Activated T-cell treated with anti-CD3 and anti-CD28 coated beads, Interleukin-2, amount 50 U/mL, for 72 hours (primary cell): ENCODE measurements around the gene RMI2. TPM values are rescaled to one million over a fixed set of nuclear protein-coding genes. Genes with fewer than 3 reads are reported as not detected.
A peak's percentile ranks its signal among the peaks of the same experiment; 100 is the strongest.
"Not testable (repeated sequence)": the region's sequence is repeated elsewhere in the genome, so short reads cannot be mapped to it uniquely, and the experiment has no call there.

Source experiments
- ATAC-seq, 2 donors: fragments of 150-1000 bp; cut with Tn5 transposase; replicated peaks in 1 of 2; 2 replicates each; pipeline ENCODE4 v1.10.0; 2021; ENCODE audit warnings: moderate library complexity in 2 of 2, mild to moderate bottlenecking in 1 of 2
- DNase-seq, 2 donors: peaks; one replicate each; pipeline ENCODE4 v3.0.0; 2021 to 2022; ENCODE audit warnings: mixed read lengths in 1 of 2
- H3K27ac Mint-ChIP-seq: one replicate; pipeline ENCODE4 v1.8.0; 2022; ENCODE audit warnings: mild to moderate bottlenecking, moderate library complexity, mixed read lengths
- H3K27me3 Mint-ChIP-seq: one replicate; pipeline ENCODE4 v1.8.0; 2022; ENCODE audit warnings: low read depth, mixed read lengths
- H3K36me3 Mint-ChIP-seq, 2 donors: one replicate each; pipeline ENCODE4 v1.8.0; 2022; ENCODE audit warnings: mixed read lengths in 2 of 2, mild to moderate bottlenecking in 1 of 2; ENCODE audit not compliant: insufficient read depth in 2 of 2
- H3K4me1 Mint-ChIP-seq: one replicate; pipeline ENCODE4 v1.8.0; 2022; ENCODE audit warnings: low read depth, mixed read lengths
- H3K4me3 Mint-ChIP-seq, 2 donors: one replicate each; pipeline ENCODE4 v1.8.0; 2022; ENCODE audit warnings: mild to moderate bottlenecking in 2 of 2, mixed read lengths in 2 of 2, moderate library complexity in 2 of 2
- H3K9me3 Mint-ChIP-seq, 2 donors: one replicate each; pipeline ENCODE4 v1.8.0; 2022; ENCODE audit warnings: mixed read lengths in 2 of 2
- total RNA-seq, 2 donors: library from RNA; stranded (reverse); gene quantifications; one replicate each; pipeline ENCODE4 v1.2.3, GENCODE V29; 2022

RMI2 gene
- total RNA-seq: 100 to 1,000 TPM; 105 to 119 TPM

DNA sequence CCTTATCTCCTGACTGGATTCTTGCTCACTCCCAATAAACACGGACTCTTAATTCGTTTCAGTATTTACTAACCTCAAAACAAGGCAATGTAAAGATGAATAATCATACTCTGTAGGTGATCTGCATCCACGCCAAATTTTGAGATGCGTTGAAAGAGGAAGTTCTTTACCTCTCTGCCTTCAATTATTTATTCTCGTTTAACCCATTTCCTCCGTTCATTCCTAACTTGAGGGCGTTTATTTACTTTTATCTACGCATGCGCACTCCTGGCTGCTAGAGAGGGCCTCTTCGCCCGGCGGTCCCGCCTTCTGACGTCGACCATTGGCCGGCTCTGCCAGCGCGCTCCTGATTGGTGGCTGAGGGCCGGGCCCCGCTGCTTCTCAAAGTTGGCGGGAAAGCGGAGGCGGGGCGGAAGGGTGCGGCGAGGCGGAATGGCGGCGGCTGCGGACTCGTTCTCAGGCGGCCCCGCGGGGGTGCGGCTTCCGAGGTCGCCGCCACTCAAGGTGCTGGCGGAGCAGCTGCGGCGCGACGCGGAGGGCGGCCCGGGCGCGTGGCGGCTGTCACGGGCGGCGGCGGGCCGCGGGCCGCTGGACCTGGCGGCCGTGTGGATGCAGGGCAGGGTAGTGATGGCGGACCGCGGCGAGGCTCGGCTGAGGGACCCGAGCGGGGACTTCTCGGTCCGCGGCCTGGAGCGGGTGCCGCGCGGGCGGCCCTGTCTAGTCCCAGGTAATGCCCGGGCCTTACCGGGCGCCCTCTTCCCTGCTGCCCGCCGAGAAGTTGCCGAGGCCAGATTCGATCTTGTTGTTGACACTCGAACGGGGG lies at the start of gene RMI2:
TSS of gene RMI2 (plus strand) at position 420 of the 823 bp plus-strand sequence. CDS start at position 433, 13 bp downstream.
- ATAC-seq: peak; percentile 97 to 99
- H3K9me3 Mint-ChIP-seq: no peaks in the 10 kb centered on the region
- H3K36me3 Mint-ChIP-seq: peaks cover 7 to 13% of the 10 kb centered on the region in 2 donors
- peak; percentile 98 to 99 for DNase-seq
- H3K27ac Mint-ChIP-seq: peak within 1 kb of the TSS; percentile 96
- peak within 1 kb of the TSS; percentile 83 to 99 for H3K4me3 Mint-ChIP-seq
- no peaks in the 10 kb centered on the region for H3K27me3 Mint-ChIP-seq
- H3K4me1 Mint-ChIP-seq: peaks cover 67% of the 10 kb centered on the region

DNA sequence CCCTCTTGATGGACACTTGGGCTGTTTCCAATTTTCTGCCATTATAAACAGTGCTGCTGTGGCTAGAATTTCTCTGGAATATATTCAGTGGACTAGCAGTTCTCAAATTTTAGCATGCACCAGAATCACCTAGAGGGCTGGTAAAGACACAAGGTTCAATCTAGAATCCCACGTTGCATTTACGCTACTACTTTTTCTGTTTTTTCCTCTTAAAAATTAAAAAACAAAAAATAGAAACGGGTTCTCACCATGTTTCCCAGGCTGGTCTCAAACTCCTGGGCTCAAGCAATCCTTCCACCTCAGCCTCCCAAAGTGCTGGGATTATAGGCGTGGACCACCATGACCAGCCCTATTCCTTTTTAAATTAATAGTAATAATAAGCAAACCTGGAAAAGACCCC lies 49.6 kb upstream of the RMI2 start:
- Mint-ChIP-seq H3K27me3 (no peaks in the 10 kb centered on the region), H3K27ac (no peak overlapping the region), H3K4me3 (no peak overlapping the region), H3K4me1 (peaks cover 59% of the 10 kb centered on the region), H3K36me3 (no peaks in the 10 kb centered on the region), H3K9me3 (no peaks in the 10 kb centered on the region)
- ATAC-seq (no peak), DNase-seq (no peak)

DNA sequence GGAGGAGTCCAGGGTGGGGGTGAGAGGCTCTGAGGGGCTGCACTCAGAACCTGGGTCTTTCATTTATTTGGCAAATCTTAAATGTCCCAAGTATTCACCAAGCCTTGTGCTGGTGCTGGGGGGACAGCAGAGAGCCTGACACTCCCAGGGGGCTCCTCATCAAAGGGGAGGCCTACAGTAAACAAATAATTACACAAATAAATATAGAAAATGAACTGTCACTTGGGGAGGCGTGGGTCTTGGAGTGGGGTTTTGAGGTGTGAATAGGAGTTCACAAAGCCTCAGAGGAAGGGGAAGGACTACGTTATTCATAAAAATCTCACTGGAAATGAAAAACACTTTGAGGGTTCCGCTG lies 48.9 kb upstream of the RMI2 start:
- Mint-ChIP-seq H3K4me3 (no peak overlapping the region), H3K27ac (no peak overlapping the region), H3K36me3 (no peaks in the 10 kb centered on the region), H3K27me3 (no peaks in the 10 kb centered on the region), H3K4me1 (peaks cover 59% of the 10 kb centered on the region), H3K9me3 (no peaks in the 10 kb centered on the region)
- DNase-seq (no peak), ATAC-seq (no peak)

DNA sequence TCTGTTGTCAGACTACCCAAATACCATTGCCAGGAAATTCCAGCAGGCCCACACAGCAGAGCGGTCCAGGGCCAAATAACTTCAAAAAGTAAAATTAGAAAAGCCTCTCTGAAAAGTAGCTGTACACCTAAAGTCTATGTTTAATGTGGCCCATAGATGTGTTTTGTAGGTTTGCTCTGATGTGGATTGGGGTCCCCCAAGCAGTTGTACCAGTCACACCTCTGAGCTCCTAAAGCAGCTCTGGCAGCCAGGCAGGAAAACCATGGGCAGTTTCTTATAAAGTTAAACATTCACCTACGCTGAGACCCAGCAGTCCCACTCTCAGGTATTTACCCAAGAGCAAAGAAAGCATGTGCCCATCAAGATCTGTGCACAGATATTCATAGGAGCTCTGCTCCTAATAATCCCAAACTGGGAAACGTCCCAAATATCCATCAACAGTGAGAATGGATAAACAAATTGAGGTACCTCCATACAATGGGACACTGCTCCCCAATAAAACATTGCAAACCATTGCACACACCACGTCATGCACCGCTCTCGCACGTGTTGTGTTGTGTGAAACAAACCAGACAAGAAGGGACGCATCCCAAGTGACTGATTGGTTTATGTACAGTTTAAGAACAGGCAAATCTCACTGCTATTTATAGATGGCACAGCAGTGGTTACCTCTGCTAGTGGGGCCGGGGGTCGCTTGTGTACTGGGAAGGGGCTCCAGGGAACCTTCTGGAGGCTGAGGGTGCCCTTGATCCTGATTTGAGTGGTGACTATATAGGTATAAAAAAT lies 48.4 kb upstream of the RMI2 start:
- Mint-ChIP-seq H3K27me3 (no peaks in the 10 kb centered on the region), H3K4me3 (peak overlapping the region; percentile 69 to 70), H3K27ac (peak overlapping the region; percentile 70), H3K4me1 (peaks cover 59% of the 10 kb centered on the region), H3K36me3 (no peaks in the 10 kb centered on the region), H3K9me3 (no peaks in the 10 kb centered on the region)
- ATAC-seq (peak; percentile 18 to 24), DNase-seq (no peak)

DNA sequence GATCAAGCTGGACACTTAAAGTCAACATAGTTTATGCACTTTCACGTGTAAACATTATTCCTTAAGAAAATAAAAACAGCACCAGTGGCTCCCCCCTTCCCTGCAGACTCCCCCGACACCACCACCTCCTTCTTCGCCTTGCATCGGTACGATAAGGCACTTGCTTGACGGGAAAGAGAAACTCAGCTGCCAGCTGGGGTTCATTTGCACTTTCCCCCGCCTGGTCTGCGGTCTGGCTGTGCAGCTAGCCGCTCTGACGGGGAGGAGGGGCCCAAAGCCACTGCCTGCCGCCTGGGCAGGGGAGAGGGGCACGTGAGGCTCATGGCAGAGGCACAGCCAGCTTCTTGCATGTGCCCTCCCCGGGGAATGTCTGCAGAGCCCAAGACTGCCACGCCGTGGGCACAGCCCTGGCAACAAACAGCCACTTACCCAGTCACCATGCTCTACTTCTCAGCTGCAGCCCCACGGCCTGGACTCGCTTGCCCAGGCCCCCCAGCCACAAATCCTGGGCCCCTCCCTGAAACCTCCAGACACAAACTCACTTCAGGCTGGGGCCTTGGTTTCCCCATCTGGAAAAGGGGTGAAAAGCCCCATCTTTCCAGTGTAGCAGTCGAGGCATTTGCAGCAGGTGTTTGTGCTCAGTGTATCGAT lies 47.6 kb upstream of the RMI2 start:
- Mint-ChIP-seq H3K4me1 (peaks cover 59% of the 10 kb centered on the region), H3K4me3 (peak overlapping the region; percentile 69 to 70), H3K36me3 (no peaks in the 10 kb centered on the region), H3K27me3 (no peaks in the 10 kb centered on the region), H3K27ac (peak overlapping the region; percentile 70), H3K9me3 (no peaks in the 10 kb centered on the region)
- peak; percentile 77 to 85 for DNase-seq
- ATAC-seq: peak; percentile 94 to 95

DNA sequence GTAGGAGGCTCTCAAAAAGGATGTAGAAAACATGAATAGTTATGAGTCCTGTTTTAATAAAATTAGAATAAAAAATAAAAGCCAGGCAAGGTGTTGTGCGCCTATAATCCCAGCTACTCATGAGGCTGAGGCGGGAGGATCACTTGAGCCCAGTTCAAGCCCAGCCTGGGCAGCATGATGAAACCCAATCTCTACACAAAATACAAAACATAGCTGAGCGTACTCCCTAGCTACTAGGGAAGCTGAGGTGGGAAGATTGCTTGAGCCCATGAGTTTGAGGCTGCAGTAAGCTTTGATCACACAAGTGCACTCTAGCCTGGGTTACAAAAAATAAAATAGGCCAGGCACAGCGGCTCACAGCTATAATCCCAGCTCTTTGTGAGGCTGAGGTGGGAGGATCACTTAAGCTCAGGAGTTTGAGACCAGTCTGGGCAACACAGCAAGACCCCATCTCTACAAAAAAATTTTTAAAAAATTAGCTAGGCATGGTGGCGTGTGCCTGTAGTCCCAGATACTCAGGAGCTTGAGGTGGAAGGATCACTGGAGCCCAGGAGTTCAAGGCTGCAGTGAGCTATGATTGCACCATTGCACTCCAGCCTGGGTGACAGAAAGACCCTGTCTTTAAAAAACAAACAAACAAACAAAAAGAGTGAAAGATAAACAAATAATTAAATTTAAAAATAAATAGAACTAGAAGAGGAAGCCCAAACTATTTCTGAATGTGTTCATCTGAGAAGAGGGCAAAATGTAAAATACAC lies 46.9 kb upstream of the RMI2 start:
- ATAC-seq: no peak
- Mint-ChIP-seq H3K27me3 (no peaks in the 10 kb centered on the region), H3K27ac (no peak overlapping the region), H3K36me3 (no peaks in the 10 kb centered on the region), H3K4me3 (peak overlapping the region; percentile 69 to 70), H3K4me1 (peaks cover 53% of the 10 kb centered on the region), H3K9me3 (no peaks in the 10 kb centered on the region)
- no peak for DNase-seq

DNA sequence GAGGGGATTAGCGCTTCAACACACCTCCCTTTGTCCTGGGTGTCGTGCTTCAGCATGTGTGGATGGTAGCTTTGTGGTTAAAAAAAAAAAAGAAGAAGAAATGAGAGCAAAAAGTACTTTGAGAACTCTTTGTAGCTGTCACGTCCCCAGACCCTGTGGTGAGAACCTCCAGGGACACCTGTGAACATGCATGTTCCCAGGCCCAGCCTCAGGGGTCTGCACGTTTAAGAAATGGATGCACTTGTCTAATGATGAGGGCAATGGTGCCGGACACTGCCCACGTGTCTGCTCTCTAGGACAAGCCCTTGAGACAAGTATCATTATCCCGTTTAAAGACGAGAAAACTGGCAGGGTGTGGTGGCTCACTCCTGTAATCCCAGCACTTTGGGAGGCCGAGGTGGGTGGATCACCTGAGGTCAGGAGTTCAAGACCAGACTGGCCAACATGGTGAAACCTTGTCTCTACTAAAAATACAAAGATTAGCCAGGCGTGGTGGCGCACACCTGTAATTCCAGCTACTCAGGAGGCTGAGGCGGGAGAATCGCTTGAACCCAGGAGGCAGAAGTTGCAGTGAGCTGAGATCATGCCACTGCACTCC lies 46.2 kb upstream of the RMI2 start:
- H3K27ac Mint-ChIP-seq, H3K36me3 Mint-ChIP-seq, H3K27me3 Mint-ChIP-seq, H3K9me3 Mint-ChIP-seq, DNase-seq, ATAC-seq: not testable (repeated sequence)
- Mint-ChIP-seq H3K4me3 (peak overlapping the region in 1 of 2 donors; percentile 13), H3K4me1 (peaks cover 46% of the 10 kb centered on the region)

DNA sequence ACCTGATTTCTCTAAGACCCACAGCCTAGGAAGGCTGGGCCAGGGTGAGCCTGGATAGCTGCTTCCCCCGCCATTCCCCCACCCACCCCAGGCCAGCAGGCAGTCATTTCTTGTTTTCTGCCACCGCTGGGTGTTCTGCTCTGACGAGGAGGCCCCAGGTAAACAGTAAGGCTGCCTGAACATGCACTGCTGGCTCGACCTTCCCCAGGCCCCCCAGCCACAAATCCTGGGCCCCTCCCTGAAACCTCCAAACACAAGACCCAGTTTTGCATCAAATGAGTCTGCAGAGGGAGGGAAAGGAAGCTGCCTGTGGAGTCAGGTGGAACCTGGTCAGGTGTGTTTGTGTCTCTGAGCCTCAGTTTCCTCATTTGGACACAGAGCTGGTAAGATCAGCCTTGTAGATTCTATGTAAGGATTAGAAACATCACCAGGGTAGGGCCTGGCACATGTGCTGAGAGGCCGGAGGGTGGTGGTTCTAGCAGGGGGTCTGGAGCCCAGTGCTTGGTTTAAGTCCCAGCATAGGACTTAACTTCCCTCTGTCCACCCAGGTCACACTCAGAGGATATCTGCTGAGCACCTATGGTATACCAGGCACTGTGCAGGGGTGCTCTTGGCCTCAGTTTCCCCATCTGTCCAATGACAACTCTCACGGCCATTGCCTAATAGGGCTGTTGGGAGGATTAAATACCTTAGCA lies 45.2 kb upstream of the RMI2 start:
- H3K36me3 Mint-ChIP-seq: no peaks in the 10 kb centered on the region
- no peaks in the 10 kb centered on the region for H3K9me3 Mint-ChIP-seq
- ATAC-seq (no peak), DNase-seq (no peak)
- H3K27me3 Mint-ChIP-seq: no peaks in the 10 kb centered on the region
- H3K27ac Mint-ChIP-seq: no peak overlapping the region
- peaks cover 38% of the 10 kb centered on the region for H3K4me1 Mint-ChIP-seq
- no peak overlapping the region for H3K4me3 Mint-ChIP-seq

DNA sequence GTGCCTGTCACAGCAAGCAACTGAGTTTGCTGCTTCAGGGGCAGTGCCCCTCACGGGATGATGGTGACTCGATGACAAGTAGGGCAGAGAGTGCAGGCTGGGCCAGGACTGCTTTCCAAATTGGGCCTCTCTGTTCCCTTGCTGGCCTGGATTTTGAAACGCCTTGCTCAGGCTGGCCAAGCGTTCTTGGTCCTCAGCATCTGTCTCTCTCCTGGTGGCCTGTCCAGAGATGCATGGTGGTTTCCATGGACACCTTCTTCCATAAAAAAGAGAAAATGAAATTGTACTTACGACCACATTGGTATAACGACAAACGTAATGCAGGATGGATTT lies 44.7 kb upstream of the RMI2 start:
- DNase-seq (no peak), ATAC-seq (no peak)
- Mint-ChIP-seq H3K9me3 (no peaks in the 10 kb centered on the region), H3K27ac (no peak overlapping the region), H3K27me3 (no peaks in the 10 kb centered on the region), H3K4me1 (peaks cover 38% of the 10 kb centered on the region), H3K4me3 (no peak overlapping the region), H3K36me3 (no peaks in the 10 kb centered on the region)

DNA sequence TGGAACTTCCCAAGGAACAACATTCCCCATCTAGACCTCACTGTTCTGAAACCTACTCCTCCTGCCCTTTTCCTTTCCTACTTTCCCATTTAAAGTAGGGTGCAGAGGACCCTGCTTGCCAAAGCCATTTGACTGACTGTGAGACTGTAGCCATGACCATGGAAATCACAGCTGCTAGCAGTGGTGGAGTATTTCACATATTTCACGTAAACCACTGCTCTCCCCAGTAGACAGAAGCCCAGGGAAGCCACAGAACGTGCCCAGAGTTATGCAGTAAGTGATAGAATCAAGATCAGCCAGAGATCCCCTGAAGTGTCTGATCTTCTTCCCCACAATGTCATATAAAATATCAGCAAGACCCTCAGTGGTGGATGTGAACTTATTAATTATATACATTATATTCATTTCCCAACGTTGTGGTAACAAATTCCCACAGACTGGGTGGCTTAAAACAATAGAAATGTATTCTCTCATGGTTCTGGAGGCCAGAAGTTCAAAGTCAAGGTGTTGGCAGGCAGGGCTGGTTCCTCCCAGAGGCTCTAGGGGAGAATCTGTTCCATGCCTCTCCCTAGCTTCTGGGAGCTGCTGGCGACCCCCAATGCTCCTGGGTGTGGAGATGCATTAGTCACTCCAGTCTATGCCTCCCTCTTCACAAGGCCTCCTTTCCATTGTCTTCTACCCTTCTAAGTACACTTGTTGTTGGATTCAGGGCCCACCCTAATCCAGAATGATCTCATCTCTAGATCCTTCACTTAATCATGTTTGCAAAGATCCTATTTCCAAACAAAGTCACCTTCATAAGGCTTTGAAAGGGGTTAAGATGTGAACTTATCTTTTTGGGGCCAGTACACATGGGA lies 43.4 kb upstream of the RMI2 start:
- H3K27ac Mint-ChIP-seq: no peak overlapping the region
- no peaks in the 10 kb centered on the region for H3K36me3 Mint-ChIP-seq
- no peaks in the 10 kb centered on the region for H3K27me3 Mint-ChIP-seq
- ATAC-seq (no peak), DNase-seq (no peak)
- no peaks in the 10 kb centered on the region for H3K9me3 Mint-ChIP-seq
- peaks cover 33% of the 10 kb centered on the region for H3K4me1 Mint-ChIP-seq
- no peak overlapping the region for H3K4me3 Mint-ChIP-seq

DNA sequence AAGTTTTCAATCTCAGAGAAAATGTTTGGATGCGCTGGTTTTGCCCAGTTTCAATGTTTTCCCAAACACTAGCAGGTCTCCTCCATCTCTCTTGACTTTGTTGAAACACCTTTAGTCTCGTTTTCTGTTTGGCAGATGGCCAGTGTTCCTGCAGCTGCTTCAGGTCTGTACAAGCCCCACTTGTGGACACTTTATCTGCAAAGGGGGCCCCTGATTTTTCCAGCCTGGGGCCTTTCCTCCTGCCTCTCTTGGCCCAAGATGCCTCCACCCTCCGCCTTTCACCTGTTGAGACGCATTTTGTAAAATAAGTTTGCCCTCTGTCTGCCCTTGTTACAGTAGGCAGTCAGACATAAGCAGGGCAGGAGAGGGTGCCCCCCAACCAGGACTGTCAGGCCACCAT lies 42.3 kb upstream of the RMI2 start:
- no peaks in the 10 kb centered on the region for H3K27me3 Mint-ChIP-seq
- H3K4me3 Mint-ChIP-seq: no peak overlapping the region
- no peaks in the 10 kb centered on the region for H3K9me3 Mint-ChIP-seq
- peaks cover 29% of the 10 kb centered on the region for H3K4me1 Mint-ChIP-seq
- no peaks in the 10 kb centered on the region for H3K36me3 Mint-ChIP-seq
- DNase-seq (no peak), ATAC-seq (no peak)
- H3K27ac Mint-ChIP-seq: no peak overlapping the region
